K562 (cell line): ENCODE measurements around the gene MAML3.

Experiments used
- CEBPB ChIP-seq: fragments of 450-650 bp; IDR thresholded peaks from 2 replicates; pipeline ENCODE4 v1.6.1; 2016; ENCODE audit warnings: missing genetic modification characterization, missing compliant biosample characterization
- COPS2 ChIP-seq: fragments of 450-650 bp; conservative IDR thresholded peaks from 2 replicates; pipeline ENCODE4 v1.6.1; 2016; ENCODE audit warnings: mild to moderate bottlenecking, moderate library complexity
- CTCF ChIP-seq, 3 experiments: IDR thresholded peaks in 2 of 3; conservative IDR thresholded peaks in 1 of 3; 2 replicates each; pipeline ENCODE4 v1.5.1; 2011 to 2012; ENCODE audit warnings: low read length in 3 of 3, mild to moderate bottlenecking in 3 of 3, control low read depth in 2 of 3, improper control_type of control experiment in 1 of 3, inconsistent platforms in 1 of 3, low read depth in 1 of 3, mixed read lengths in 1 of 3, moderate library complexity in 1 of 3; ENCODE audit not compliant: insufficient read depth in 2 of 3
- E2F4 ChIP-seq: sonication (generic); formaldehyde crosslinking; IDR thresholded peaks from 2 replicates; pipeline ENCODE4 v1.8.0; 2022; ENCODE audit warnings: mild to moderate bottlenecking, low read depth, missing genetic modification reagents
- MBD2 ChIP-seq: sonication (generic); IDR thresholded peaks from 2 replicates; pipeline ENCODE4 v1.6.1; 2016; ENCODE audit warnings: low read depth, borderline replicate concordance
- POLR2A ChIP-seq: fragments of 450-650 bp; conservative IDR thresholded peaks from 2 replicates; pipeline ENCODE4 v1.6.1; 2016
- ZBTB40 ChIP-seq, 2 experiments: fragments of 450-650 bp in 1 of 2; sonication (generic) in 1 of 2; formaldehyde crosslinking in 1 of 2; IDR thresholded peaks; 2 replicates each; pipeline versions ENCODE4 v1.7.1 to v1.9.0; 2016 to 2022; ENCODE audit warnings: inconsistent platforms in 1 of 2, mild to moderate bottlenecking in 1 of 2, missing genetic modification reagents in 1 of 2

- TF ChIP-seq E2F4 (CRISPR knock-in tag) = no peak
- TF ChIP-seq ZBTB40 (IDR thresholded peaks at IDR 0.05) = no peak
- TF ChIP-seq ZBTB40 (CRISPR knock-in tag; IDR thresholded peaks at IDR 0.05) = no peak
- TF ChIP-seq CTCF (IDR thresholded peaks at IDR 0.05 in 2 of 3, conservative IDR thresholded peaks at IDR 0.05 in 1 of 3; ENCODE audit: insufficient read depth in 2 of 3, low read depth in 1 of 3, low read length in 3 of 3) = no peak
- TF ChIP-seq CEBPB = no peak
- TF ChIP-seq POLR2A = no peak
- no peak for TF ChIP-seq MBD2
- TF ChIP-seq COPS2 = no peak
Measured at GRCh38 chr4:139754938-139755337, 399.0 kb downstream of the MAML3 start.
